SH-SY5Y (cell line): ENCODE measurements around the gene EHBP1.

Experiments
- GATA2 ChIP-seq: IDR thresholded peaks from 2 replicates; pipeline ENCODE4 v1.6.1; 2011; ENCODE audit warnings: mild to moderate bottlenecking, low read depth, low read length
- GATA3 ChIP-seq: IDR thresholded peaks from 2 replicates; pipeline ENCODE4 v1.6.1; 2011; ENCODE audit warnings: low read depth, mild to moderate bottlenecking, low read length, moderate library complexity

EHBP1 gene

GRCh38 chr2:62717503-62718081 lies 12.1 kb downstream of the EHBP1 start:
- TF ChIP-seq GATA2 (no peak), GATA3 (no peak)

- TF ChIP-seq GATA2 (no peak), GATA3 (no peak)
These were observed 12.8 kb downstream of the EHBP1 start for GRCh38 chr2:62718225-62718822.

GRCh38 chr2:62719757-62720156 lies 14.2 kb downstream of the EHBP1 start:
- no peak for TF ChIP-seq GATA3
- TF ChIP-seq GATA2, result no peak

- no peak for TF ChIP-seq GATA3
- no peak for TF ChIP-seq GATA2
These were observed 17.2 kb downstream of the EHBP1 start for GRCh38 chr2:62722679-62723078.

- TF ChIP-seq GATA2, result no peak
- TF ChIP-seq GATA3, result no peak
These were observed 17.7 kb downstream of the EHBP1 start for GRCh38 chr2:62723253-62723652.

- TF ChIP-seq GATA3 (no peak), GATA2 (no peak)
These were observed 18.6 kb downstream of the EHBP1 start for GRCh38 chr2:62724106-62724505.

GRCh38 chr2:62724886-62725711 lies 19.6 kb downstream of the EHBP1 start:
- TF ChIP-seq GATA2 (no peak), GATA3 (no peak)

GRCh38 chr2:62725712-62726055 lies 20.2 kb downstream of the EHBP1 start:
- TF ChIP-seq GATA2 (no peak), GATA3 (no peak)

- TF ChIP-seq GATA2 (no peak), GATA3 (no peak)
These were observed 21.9 kb downstream of the EHBP1 start for GRCh38 chr2:62727259-62727867.

GRCh38 chr2:62727876-62728566 lies 22.5 kb downstream of the EHBP1 start:
- no peak for TF ChIP-seq GATA2
- TF ChIP-seq GATA3, result no peak

- TF ChIP-seq GATA2, result no peak
- no peak for TF ChIP-seq GATA3
These were observed 25.8 kb downstream of the EHBP1 start for GRCh38 chr2:62731275-62731674.

- no peak for TF ChIP-seq GATA3
These were observed 26.8 kb downstream of the EHBP1 start for GRCh38 chr2:62732262-62732777.

GRCh38 chr2:62733546-62733945 lies 28.0 kb downstream of the EHBP1 start:
- TF ChIP-seq GATA2, result no peak
- TF ChIP-seq GATA3, result no peak

- TF ChIP-seq GATA3, result no peak
- TF ChIP-seq GATA2, result no peak
These were observed 31.5 kb downstream of the EHBP1 start for GRCh38 chr2:62736899-62737559.
